ENCODE results near the gene NLRP9.

NLRP9 gene

GRCh38 chr19:55684946-55685681, 53.1 kb downstream of the NLRP9 start:
- TF ChIP-seq, protein P1, sequence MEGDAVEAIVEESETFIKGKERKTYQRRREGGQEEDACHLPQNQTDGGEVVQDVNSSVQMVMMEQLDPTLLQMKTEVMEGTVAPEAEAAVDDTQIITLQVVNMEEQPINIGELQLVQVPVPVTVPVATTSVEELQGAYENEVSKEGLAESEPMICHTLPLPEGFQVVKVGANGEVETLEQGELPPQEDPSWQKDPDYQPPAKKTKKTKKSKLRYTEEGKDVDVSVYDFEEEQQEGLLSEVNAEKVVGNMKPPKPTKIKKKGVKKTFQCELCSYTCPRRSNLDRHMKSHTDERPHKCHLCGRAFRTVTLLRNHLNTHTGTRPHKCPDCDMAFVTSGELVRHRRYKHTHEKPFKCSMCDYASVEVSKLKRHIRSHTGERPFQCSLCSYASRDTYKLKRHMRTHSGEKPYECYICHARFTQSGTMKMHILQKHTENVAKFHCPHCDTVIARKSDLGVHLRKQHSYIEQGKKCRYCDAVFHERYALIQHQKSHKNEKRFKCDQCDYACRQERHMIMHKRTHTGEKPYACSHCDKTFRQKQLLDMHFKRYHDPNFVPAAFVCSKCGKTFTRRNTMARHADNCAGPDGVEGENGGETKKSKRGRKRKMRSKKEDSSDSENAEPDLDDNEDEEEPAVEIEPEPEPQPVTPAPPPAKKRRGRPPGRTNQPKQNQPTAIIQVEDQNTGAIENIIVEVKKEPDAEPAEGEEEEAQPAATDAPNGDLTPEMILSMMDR (IDR thresholded peaks at IDR 0.05; ENCODE audit: extremely low read depth, missing control alignments) = no peak
- no peak for DNase-seq (ENCODE audit: low spot score)

- TF ChIP-seq, protein P1 (IDR thresholded peaks at IDR 0.05; ENCODE audit: extremely low read depth, missing control alignments) = no peak
- DNase-seq (ENCODE audit: low spot score) = no peak
These were observed 54.5 kb downstream of the NLRP9 start for GRCh38 chr19:55683449-55684261.

- TF ChIP-seq, protein P1 (IDR thresholded peaks at IDR 0.05; ENCODE audit: extremely low read depth, missing control alignments) = no peak
These were observed 56.8 kb downstream of the NLRP9 start for GRCh38 chr19:55681131-55682092.

DNA sequence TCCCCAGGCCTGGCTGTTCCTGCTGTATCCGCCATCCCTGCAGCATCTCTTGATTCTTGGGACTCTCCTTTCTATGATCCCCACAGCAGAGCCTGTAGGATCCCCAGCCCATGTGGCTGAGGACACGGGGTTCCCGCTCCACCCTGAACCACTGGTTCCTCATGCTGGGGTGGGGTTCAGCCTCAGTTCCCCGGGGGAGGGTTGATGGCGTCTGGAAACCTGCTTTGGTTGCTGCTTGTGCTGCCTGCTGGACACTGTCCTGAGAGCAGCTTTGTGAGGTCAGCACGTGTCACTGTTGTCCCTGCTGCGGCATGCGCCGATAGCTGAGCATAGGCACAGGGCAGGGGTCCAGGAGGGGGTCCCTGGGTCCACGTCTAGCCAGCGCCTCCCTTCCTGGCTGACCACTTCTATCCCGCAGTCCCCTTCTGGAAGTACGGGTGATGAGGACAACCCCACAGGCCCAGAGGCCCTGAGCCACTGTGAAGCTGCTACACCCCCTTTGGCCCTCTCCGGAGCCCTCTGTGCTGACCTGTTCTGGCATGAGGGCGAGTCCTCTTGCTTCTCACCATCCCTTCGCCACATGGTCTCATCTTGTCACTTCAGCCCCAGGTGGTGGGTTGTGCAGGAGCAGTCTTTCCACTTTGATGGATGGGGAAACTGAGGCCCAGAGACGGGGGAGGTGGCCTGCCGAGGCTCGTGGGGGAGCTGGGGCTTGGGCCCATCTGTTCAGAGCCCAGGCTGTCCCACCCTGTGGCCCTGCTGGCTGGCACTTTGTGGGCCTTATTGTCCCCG, 57.7 kb downstream of the NLRP9 start:
- no peak for DNase-seq (ENCODE audit: low spot score)
- TF ChIP-seq, protein P1 (IDR thresholded peaks at IDR 0.05; ENCODE audit: extremely low read depth, missing control alignments) = no peak

More at GRCh38 chr19:55681131-55682092, 56.8 kb downstream of the NLRP9 start:
- no peak for DNase-seq (ENCODE audit: low spot score)

- TF ChIP-seq, protein P1 (IDR thresholded peaks at IDR 0.05; ENCODE audit: extremely low read depth, missing control alignments) = no peak
- no peak for DNase-seq (ENCODE audit: low spot score)
These were observed 58.6 kb downstream of the NLRP9 start for GRCh38 chr19:55679343-55680257.

Data from GM20000 (cell line).